Endothelial cell of umbilical vein (primary cell): ENCODE data around the gene GPX7.

Experiments used
- EZH2 ChIP-seq: IDR thresholded peaks from 2 replicates; pipeline ENCODE4 v1.6.1; 2012; ENCODE audit warnings: borderline replicate concordance, low read depth, mild to moderate bottlenecking, moderate library complexity, low read length, inconsistent platforms; ENCODE audit not compliant: severe bottlenecking
- MYC ChIP-seq: IDR thresholded peaks from one replicate; pipeline ENCODE4 v1.6.1; 2011; ENCODE audit warnings: mild to moderate bottlenecking, low read depth, low read length
- POLR2AphosphoS5 ChIP-seq: IDR thresholded peaks from 2 replicates; pipeline ENCODE4 v1.6.1; 2012; ENCODE audit warnings: low read depth, mild to moderate bottlenecking, control low read depth, low read length, moderate library complexity; ENCODE audit not compliant: insufficient read depth
- TF ChIP-seq, protein P1 (sequence below), 2 donors: IDR thresholded peaks; 1 replicate in 1 of 2; 2 replicates in 1 of 2; pipeline ENCODE4 v1.5.1; 2011; ENCODE audit warnings: low read length in 2 of 2, mild to moderate bottlenecking in 2 of 2, moderate library complexity in 2 of 2, control low read depth in 1 of 2, inconsistent platforms in 1 of 2, low read depth in 1 of 2; ENCODE audit not compliant: insufficient read depth in 1 of 2; ENCODE audit errors: extremely low read depth in 1 of 2
- TF ChIP-seq, protein P2 (sequence below): IDR thresholded peaks from 2 replicates; pipeline ENCODE4 v1.6.1; 2011; ENCODE audit not compliant: insufficient read depth, insufficient read length

DNA sequence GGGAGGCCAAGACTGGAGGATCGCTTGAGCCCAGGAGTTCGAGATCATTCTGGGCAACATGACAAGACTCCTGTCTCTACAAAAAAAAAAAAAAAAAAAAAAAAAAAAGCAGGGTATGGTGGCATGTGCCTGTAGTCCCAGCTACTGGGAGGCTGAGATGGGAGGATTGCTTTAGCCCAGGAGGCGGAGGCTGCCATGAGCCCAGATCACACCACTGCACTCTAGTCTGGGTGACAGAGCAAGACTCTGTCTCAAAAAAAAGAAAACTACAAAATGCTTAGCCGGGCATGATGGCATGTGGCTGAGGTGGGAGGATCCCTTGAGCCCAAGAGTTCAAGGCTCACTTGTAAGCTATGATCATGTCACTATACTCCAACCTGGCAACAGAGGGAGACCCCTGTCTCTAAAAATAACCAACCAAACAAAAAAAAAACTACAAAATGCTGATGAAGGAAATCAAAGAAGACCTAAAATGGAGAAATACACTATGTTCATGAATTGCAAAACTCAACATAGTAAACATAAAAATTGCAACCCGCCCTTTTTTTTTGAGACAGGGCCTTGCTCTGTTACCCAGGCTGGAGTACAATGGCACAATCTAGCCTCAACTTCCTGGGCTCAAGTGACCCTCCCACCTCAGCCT lies 51.2 kb downstream of the GPX7 start:
- TF ChIP-seq, protein P1, sequence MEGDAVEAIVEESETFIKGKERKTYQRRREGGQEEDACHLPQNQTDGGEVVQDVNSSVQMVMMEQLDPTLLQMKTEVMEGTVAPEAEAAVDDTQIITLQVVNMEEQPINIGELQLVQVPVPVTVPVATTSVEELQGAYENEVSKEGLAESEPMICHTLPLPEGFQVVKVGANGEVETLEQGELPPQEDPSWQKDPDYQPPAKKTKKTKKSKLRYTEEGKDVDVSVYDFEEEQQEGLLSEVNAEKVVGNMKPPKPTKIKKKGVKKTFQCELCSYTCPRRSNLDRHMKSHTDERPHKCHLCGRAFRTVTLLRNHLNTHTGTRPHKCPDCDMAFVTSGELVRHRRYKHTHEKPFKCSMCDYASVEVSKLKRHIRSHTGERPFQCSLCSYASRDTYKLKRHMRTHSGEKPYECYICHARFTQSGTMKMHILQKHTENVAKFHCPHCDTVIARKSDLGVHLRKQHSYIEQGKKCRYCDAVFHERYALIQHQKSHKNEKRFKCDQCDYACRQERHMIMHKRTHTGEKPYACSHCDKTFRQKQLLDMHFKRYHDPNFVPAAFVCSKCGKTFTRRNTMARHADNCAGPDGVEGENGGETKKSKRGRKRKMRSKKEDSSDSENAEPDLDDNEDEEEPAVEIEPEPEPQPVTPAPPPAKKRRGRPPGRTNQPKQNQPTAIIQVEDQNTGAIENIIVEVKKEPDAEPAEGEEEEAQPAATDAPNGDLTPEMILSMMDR (IDR thresholded peaks at IDR 0.05; ENCODE audit: extremely low read depth in 1 of 2, insufficient read depth in 1 of 2, low read depth in 1 of 2, low read length in 2 of 2), result no peak
- no peak for TF ChIP-seq POLR2AphosphoS5
- no peak for TF ChIP-seq MYC
- TF ChIP-seq EZH2, result no peak
- TF ChIP-seq, protein P2, sequence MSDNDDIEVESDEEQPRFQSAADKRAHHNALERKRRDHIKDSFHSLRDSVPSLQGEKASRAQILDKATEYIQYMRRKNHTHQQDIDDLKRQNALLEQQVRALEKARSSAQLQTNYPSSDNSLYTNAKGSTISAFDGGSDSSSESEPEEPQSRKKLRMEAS, result no peak
